CD14-positive monocyte (primary cell): ENCODE results near the gene MRLN. TPM values are rescaled to one million over a fixed set of nuclear protein-coding genes. Genes with fewer than 3 reads are reported as not detected.

Experiments used
- DNase-seq, 3 donors: peaks; one replicate each; pipeline ENCODE4 v3.0.0-alpha.2; 2011 to 2022
- H2AFZ ChIP-seq: 2 replicates; pipeline ENCODE4 v1.6.0; 2012; ENCODE audit warnings: mild to moderate bottlenecking, low read depth, low read length, inconsistent platforms; ENCODE audit not compliant: insufficient read depth, poor library complexity, severe bottlenecking
- H3K27ac ChIP-seq, 2 donors: 1 replicate in 1 of 2; 2 replicates in 1 of 2; pipeline ENCODE4 v1.5.1; 2012 to 2013; ENCODE audit warnings: low read length in 2 of 2, control low read depth in 1 of 2, inconsistent platforms in 1 of 2, low read depth in 1 of 2, mild to moderate bottlenecking in 1 of 2
- H3K27me3 ChIP-seq, 2 donors: one replicate each; pipeline versions ENCODE4 v1.6.0 to v1.6.1; 2011 to 2013; ENCODE audit warnings: low read length in 2 of 2; ENCODE audit not compliant: control insufficient read depth in 2 of 2, insufficient read depth in 2 of 2
- H3K36me3 ChIP-seq, 2 donors: replicated peaks in 1 of 2; 1 replicate in 1 of 2; 2 replicates in 1 of 2; pipeline versions ENCODE4 v1.5.1 to v1.6.1; 2012 to 2013; ENCODE audit warnings: low read length in 2 of 2, control low read depth in 1 of 2, inconsistent platforms in 1 of 2, mild to moderate bottlenecking in 1 of 2; ENCODE audit not compliant: insufficient read depth in 2 of 2, control insufficient read depth in 1 of 2
- H3K4me1 ChIP-seq, 2 donors: 1 replicate in 1 of 2; 2 replicates in 1 of 2; pipeline versions ENCODE4 v1.5.1 to v1.6.1; 2012 to 2013; ENCODE audit warnings: low read length in 2 of 2, control low read depth in 1 of 2, inconsistent platforms in 1 of 2, mild to moderate bottlenecking in 1 of 2, moderate library complexity in 1 of 2; ENCODE audit not compliant: insufficient read depth in 2 of 2, control insufficient read depth in 1 of 2
- H3K4me2 ChIP-seq: replicated peaks from 2 replicates; pipeline ENCODE3; 2012; ENCODE audit warnings: low read length, moderate library complexity, mild to moderate bottlenecking; ENCODE audit not compliant: poor library complexity, severe bottlenecking; ENCODE audit errors: extremely low read depth
- H3K4me3 ChIP-seq, 3 experiments: fragments of 200-600 bp in 1 of 3; sonication (generic) in 1 of 3; replicated peaks in 1 of 3; 1 replicate in 2 of 3; 2 replicates in 1 of 3; pipeline ENCODE4 v1.5.1; 2011 to 2013; ENCODE audit warnings: low read length in 3 of 3, mild to moderate bottlenecking in 3 of 3, control low read depth in 2 of 3, low read depth in 2 of 3, inconsistent platforms in 1 of 3, moderate library complexity in 1 of 3
- H3K79me2 ChIP-seq: 2 replicates; pipeline ENCODE4 v1.6.0; 2012; ENCODE audit warnings: mild to moderate bottlenecking, control low read depth, inconsistent platforms, low read length, moderate library complexity; ENCODE audit not compliant: insufficient read depth
- H3K9ac ChIP-seq: 2 replicates; pipeline ENCODE4 v1.6.0; 2017; ENCODE audit warnings: low read length, mild to moderate bottlenecking; ENCODE audit not compliant: insufficient read depth, poor library complexity, severe bottlenecking
- H3K9me3 ChIP-seq, 2 donors: replicated peaks in 1 of 2; 1 replicate in 1 of 2; 2 replicates in 1 of 2; pipeline versions ENCODE4 v1.5.1 to v1.6.1; 2012 to 2013; ENCODE audit warnings: low read length in 2 of 2, control low read depth in 1 of 2; ENCODE audit not compliant: control insufficient read depth in 1 of 2, insufficient read depth in 1 of 2
- H4K20me1 ChIP-seq: 2 replicates; pipeline ENCODE4 v1.6.0; 2012; ENCODE audit warnings: mild to moderate bottlenecking, low read length, control low read depth, moderate library complexity; ENCODE audit not compliant: insufficient read depth
- H3K27ac Mint-ChIP-seq, 7 donors: one replicate each; pipeline ENCODE4 v1.8.0; 2020; ENCODE audit warnings: mild to moderate bottlenecking in 7 of 7, mixed read lengths in 7 of 7, moderate library complexity in 6 of 7, inconsistent platforms in 2 of 7
- H3K27me3 Mint-ChIP-seq, 3 donors: one replicate each; pipeline ENCODE4 v1.8.0; 2021 to 2022; ENCODE audit warnings: low read depth in 3 of 3, mild to moderate bottlenecking in 3 of 3, mixed read lengths in 3 of 3, moderate library complexity in 3 of 3, inconsistent platforms in 1 of 3
- H3K36me3 Mint-ChIP-seq, 2 donors: one replicate each; pipeline ENCODE4 v1.8.0; 2020; ENCODE audit warnings: mixed read lengths in 2 of 2, inconsistent platforms in 1 of 2, mild to moderate bottlenecking in 1 of 2
- H3K4me1 Mint-ChIP-seq: one replicate; pipeline ENCODE4 v1.8.0; 2020; ENCODE audit warnings: mild to moderate bottlenecking, mixed read lengths
- H3K4me3 Mint-ChIP-seq, 2 donors: one replicate each; pipeline ENCODE4 v1.8.0; 2020; ENCODE audit warnings: mild to moderate bottlenecking in 2 of 2, mixed read lengths in 2 of 2, moderate library complexity in 1 of 2
- H3K9me3 Mint-ChIP-seq, 7 donors: one replicate each; pipeline ENCODE4 v1.8.0; 2020 to 2022; ENCODE audit warnings: mixed read lengths in 7 of 7, mild to moderate bottlenecking in 6 of 7, moderate library complexity in 6 of 7, inconsistent platforms in 2 of 7
- CTCF ChIP-seq: fragments of 200-600 bp; IDR thresholded peaks from one replicate; pipeline ENCODE4 v1.8.0; 2022; ENCODE audit warnings: antibody characterized with exemption, mild to moderate bottlenecking
- WGBS: methylation state at CpG from one replicate; pipeline ENCODE4 v1.1.5; 2013; ENCODE audit warnings: missing lambda C conversion rate; ENCODE audit not compliant: insufficient coverage; 5-methylcytosine and 5-hydroxymethylcytosine counted together
- intact Hi-C, 2 donors: fragments of 100-400 bp; cut with micrococcal nuclease; formaldehyde crosslinking; loops; one replicate each; pipeline versions ENCODE4 v1.15.0 to v1.15.1; 2023
- polyA plus RNA-seq, 3 donors: library from polyadenylated mRNA; depleted of rRNA in 1 of 3; unstranded in 2 of 3; stranded (reverse) in 1 of 3; fragments of 300-500 nt in 2 of 3; fragments of >200 nt in 1 of 3; fragmentation: Illumina TruSeq in 2 of 3; gene quantifications; 1 replicate in 2 of 3; 2 replicates in 1 of 3; pipeline ENCODE4 v1.2.3, GENCODE V29; 2012 to 2021

MRLN gene
- polyA plus RNA-seq, 3 donors: not detected

GRCh38 chr10:59781511-59781910 is 28.3 kb upstream of the MRLN start:
- no peak for TF ChIP-seq CTCF
- H3K4me3 Mint-ChIP-seq: no peak overlapping the region
- Histone ChIP-seq H3K9me3 (peaks cover 7 to 9% of the 10 kb centered on the region in 2 donors), H3K79me2 (no peaks in the 10 kb centered on the region), H3K27me3 (no peaks in the 10 kb centered on the region), H3K4me1 (no peaks in the 10 kb centered on the region), H3K4me3 (no peak overlapping the region), H3K9ac (no peak overlapping the region), H3K36me3 (no peaks in the 10 kb centered on the region), H2AFZ (no peak overlapping the region), H3K27ac (no peak overlapping the region), H3K4me2 (no peak overlapping the region), H4K20me1 (no peaks in the 10 kb centered on the region)
- no peaks in the 10 kb centered on the region for H3K4me1 Mint-ChIP-seq
- DNase-seq: no peak
- H3K36me3 Mint-ChIP-seq: no peaks in the 10 kb centered on the region
- 97% methylated on average over 5 of the region's 8 CpGs for WGBS
- intact Hi-C loops: no loop called here
- peaks cover 0 to 1% (median 0%) of the 10 kb centered on the region in 3 donors for H3K27me3 Mint-ChIP-seq
- H3K27ac Mint-ChIP-seq: no peak overlapping the region
- peaks cover 12 to 25% (median 14%) of the 10 kb centered on the region in 7 donors for H3K9me3 Mint-ChIP-seq

GRCh38 chr10:59779756-59780533 is 26.7 kb upstream of the MRLN start:
- Histone ChIP-seq H3K4me2 (no peak overlapping the region), H3K4me3 (no peak overlapping the region), H3K4me1 (no peaks in the 10 kb centered on the region), H3K79me2 (no peaks in the 10 kb centered on the region), H3K9me3 (peaks cover 10 to 11% of the 10 kb centered on the region in 2 donors), H3K9ac (no peak overlapping the region), H3K27me3 (no peaks in the 10 kb centered on the region), H3K27ac (no peak overlapping the region), H3K36me3 (no peaks in the 10 kb centered on the region), H2AFZ (no peak overlapping the region), H4K20me1 (no peaks in the 10 kb centered on the region)
- 95% methylated on average over 4 of the region's 6 CpGs for WGBS
- Mint-ChIP-seq H3K4me1 (no peaks in the 10 kb centered on the region), H3K27me3 (peaks cover 0 to 3% (median 0%) of the 10 kb centered on the region in 3 donors), H3K27ac (peak overlapping the region in 1 of 7 donors; percentile 49), H3K9me3 (peaks cover 13 to 25% (median 18%) of the 10 kb centered on the region in 7 donors), H3K4me3 (no peak overlapping the region), H3K36me3 (no peaks in the 10 kb centered on the region)
- no peak for TF ChIP-seq CTCF
- intact Hi-C loops: no loop called here
- no peak for DNase-seq
